BJ (cell line): ENCODE data around the gene FABP6. TPM values are rescaled to one million over a fixed set of nuclear protein-coding genes. Genes with fewer than 3 reads are reported as not detected.

ENCODE experiments used
- CTCF ChIA-PET: fragments of 350-600 bp; formaldehyde crosslinking; extraction: SDS; loops from one replicate; lab custom pipeline; 2021; ENCODE audit warnings: antibody characterized with exemption, inconsistent platforms; lab: Yijun Ruan, JAX
- POLR2A ChIA-PET: fragments of 300-600 bp; sonication (Branson Sonifier 250); formaldehyde crosslinking; extraction: SDS; loops from one replicate; lab custom pipeline; 2021; ENCODE audit warnings: antibody characterized with exemption; lab: Charles Lee
- DNase-seq: peaks from one replicate; pipeline ENCODE4 v3.0.0-alpha.2; 2011; ENCODE audit warnings: low read depth
- H3K27me3 ChIP-seq: 2 replicates; pipeline ENCODE4 v1.6.0; 2011; ENCODE audit warnings: low read length; ENCODE audit not compliant: control insufficient read depth, insufficient read depth
- H3K36me3 ChIP-seq: 2 replicates; pipeline ENCODE4 v1.5.1; 2011; ENCODE audit warnings: low read length; ENCODE audit not compliant: control insufficient read depth, insufficient read depth
- H3K4me3 ChIP-seq: 2 replicates; pipeline ENCODE4 v1.5.1; 2011; ENCODE audit warnings: low read depth, mild to moderate bottlenecking, control low read depth, low read length
- CTCF ChIP-seq: IDR thresholded peaks from 2 replicates; pipeline ENCODE4 v1.5.1; 2011; ENCODE audit warnings: low read depth, mild to moderate bottlenecking, control low read depth, inconsistent platforms, low read length, moderate library complexity; ENCODE audit not compliant: insufficient read depth
- polyA plus RNA-seq: library from polyadenylated mRNA; depleted of rRNA; stranded (reverse); fragments of >200 nt; gene quantifications from 2 replicates; pipeline ENCODE4 v1.2.3, GENCODE V29; 2011

The FABP6 gene
- polyA plus RNA-seq, 1 experiment = not detected

- CTCF ChIA-PET = interaction anchor here (0.9 kb wide), 1 partner anchor 136 kb away, joined by 3 read pairs; no protein-coding TSS in a partner anchor
- Histone ChIP-seq H3K27me3 (peaks cover 2% of the 10 kb centered on the region; the same call in 1 of the 2 replicates), H3K36me3 (no peaks in the 10 kb centered on the region), H3K4me3 (no peak overlapping the region)
- DNase-seq = no peak
- no peak for TF ChIP-seq CTCF
- POLR2A ChIA-PET = no interaction called here
These were observed 19.4 kb upstream of the FABP6 start for GRCh38 chr5:160209917-160210316.

- TF ChIP-seq CTCF = no peak
- ChIA-PET POLR2A (no interaction called here), CTCF (interaction anchor here (1.4 kb wide), 1 partner anchor 12 kb away, joined by 4 read pairs; no protein-coding TSS in a partner anchor)
- H3K36me3 ChIP-seq = no peaks in the 10 kb centered on the region
- no peak for DNase-seq
- H3K27me3 ChIP-seq = no peaks in the 10 kb centered on the region
- H3K4me3 ChIP-seq = no peak overlapping the region
These were observed 18.7 kb upstream of the FABP6 start for GRCh38 chr5:160210606-160211005.

GRCh38 chr5:160211352-160211751 lies 18.0 kb upstream of the FABP6 start:
- no peak for DNase-seq
- ChIA-PET CTCF (interaction anchor here (1.4 kb wide), 2 partner anchors 13 to 134 kb away, joined by 4 to 7 read pairs; no protein-coding TSS in a partner anchor), POLR2A (no interaction called here)
- TF ChIP-seq CTCF = no peak
- Histone ChIP-seq H3K27me3 (peaks cover 1% of the 10 kb centered on the region; the same call in 1 of the 2 replicates), H3K36me3 (no peaks in the 10 kb centered on the region), H3K4me3 (no peak overlapping the region)

DNA sequence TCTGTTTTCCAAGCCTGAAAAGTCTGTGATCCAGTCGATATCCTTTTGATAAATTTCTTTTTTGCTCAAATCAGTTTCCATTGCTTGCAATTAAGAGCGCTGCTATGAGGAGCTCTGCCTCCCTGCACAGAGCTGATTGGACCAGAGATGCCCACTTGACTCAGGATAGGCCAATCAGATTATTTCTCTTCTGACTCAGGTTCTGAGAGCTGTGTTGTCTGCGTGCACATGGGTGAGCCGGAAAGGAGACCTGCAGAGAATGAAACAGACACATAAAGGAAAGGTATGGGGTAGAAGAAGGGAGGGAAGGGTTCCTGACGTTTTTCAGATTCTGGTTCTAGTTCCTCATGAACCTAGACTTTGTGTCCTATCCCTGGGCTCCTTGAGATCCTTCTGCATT lies 15.8 kb upstream of the FABP6 start:
- TF ChIP-seq CTCF = no peak
- no peak for DNase-seq
- Histone ChIP-seq H3K4me3 (no peak overlapping the region), H3K36me3 (no peaks in the 10 kb centered on the region), H3K27me3 (peaks cover 1% of the 10 kb centered on the region; the same call in 1 of the 2 replicates)
- ChIA-PET POLR2A (no interaction called here), CTCF (no interaction called here)

DNA sequence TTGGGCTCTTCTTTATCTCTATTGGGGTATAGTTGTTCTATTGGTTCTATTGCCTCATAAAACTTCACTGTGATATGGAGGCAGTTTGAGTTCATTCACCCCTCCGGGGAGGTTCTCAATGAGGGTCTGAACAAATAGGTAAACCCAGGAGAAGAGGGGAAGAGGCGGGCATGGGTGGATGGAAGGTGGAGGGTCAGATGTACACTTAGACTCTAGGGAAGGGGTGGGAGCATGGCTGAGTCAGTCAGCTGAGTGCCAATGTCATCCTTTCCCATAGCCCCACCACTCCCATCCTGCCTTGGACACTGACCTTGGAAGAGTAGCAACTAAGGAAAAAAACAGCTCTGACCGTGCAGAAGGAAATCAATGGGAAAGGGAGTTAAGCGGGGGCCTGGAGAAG lies 9.9 kb upstream of the FABP6 start:
- no peak overlapping the region for H3K4me3 ChIP-seq
- ChIA-PET CTCF (interaction anchor here (1.2 kb wide), 1 partner anchor 139 kb away, joined by 3 read pairs; no protein-coding TSS in a partner anchor), POLR2A (no interaction called here)
- DNase-seq = no peak
- peaks cover 1% of the 10 kb centered on the region; the same call in 1 of the 2 replicates for H3K27me3 ChIP-seq
- H3K36me3 ChIP-seq = no peaks in the 10 kb centered on the region
- TF ChIP-seq CTCF = no peak
